Measurements from ENCODE around the gene RACK1. TPM values are rescaled to one million over a fixed set of nuclear protein-coding genes. Genes with fewer than 3 reads are reported as not detected.

RACK1 gene
- total and polyA plus RNA-seq, 2 of the 13 experiments (the other 11 are each of a cell fraction or from before 2014, with no cell fraction given), result 2,514 to 6,141 TPM

DNA sequence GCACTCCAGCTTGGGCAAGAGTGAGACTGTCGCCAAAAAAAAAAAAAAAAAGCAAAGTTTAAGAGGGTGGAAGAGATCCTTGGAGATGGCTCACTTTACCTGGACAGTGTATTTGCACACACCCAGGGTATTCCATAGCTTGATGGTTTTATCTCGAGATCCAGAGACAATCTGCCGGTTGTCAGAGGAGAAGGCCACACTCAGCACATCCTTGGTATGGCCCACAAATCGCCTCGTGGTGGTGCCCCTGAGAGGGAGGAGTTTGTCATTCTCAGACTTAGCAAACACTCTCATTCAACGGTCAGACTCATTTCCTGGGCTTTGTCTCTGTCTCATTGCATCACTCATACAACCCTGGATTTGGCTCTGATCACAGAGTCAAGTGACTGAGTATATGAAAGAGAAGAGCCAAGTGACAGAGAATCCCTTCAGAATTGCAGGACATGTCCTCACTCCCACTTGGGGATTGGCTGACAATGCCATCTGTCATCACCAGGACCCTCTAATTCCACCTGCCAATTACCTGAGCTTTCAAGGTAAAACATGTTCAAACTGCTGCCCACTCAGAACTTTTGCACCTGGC, 2.2 kb downstream of the RACK1 start (continued):
- TF ChIP-seq ZNF75D (CRISPR knock-in tag; IDR thresholded peaks at IDR 0.05; ENCODE audit: borderline replicate concordance) (no peak), RFXANK (CRISPR knock-in tag; IDR thresholded peaks at IDR 0.05) (no peak), ZNF878 (CRISPR knock-in tag; IDR thresholded peaks at IDR 0.05) (no peak), ESRRA (CRISPR knock-in tag; IDR thresholded peaks at IDR 0.05; ENCODE audit: low read depth) (no peak), NFATC3 (CRISPR knock-in tag; IDR thresholded peaks at IDR 0.05) (no peak), RBFOX2 (IDR thresholded peaks at IDR 0.05; ENCODE audit: low read depth, low read length) (peak; percentile 51; the same call in 1 of the 2 replicates), ISL2 (CRISPR knock-in tag; IDR thresholded peaks at IDR 0.05) (no peak), ZNF546 (CRISPR knock-in tag; conservative IDR thresholded peaks at IDR 0.05) (no peak), ZNF598 (CRISPR knock-in tag; IDR thresholded peaks at IDR 0.05; ENCODE audit: borderline replicate concordance) (no peak), ZNF83 (CRISPR knock-in tag; IDR thresholded peaks at IDR 0.05; ENCODE audit: borderline replicate concordance) (no peak), ZNF180 (CRISPR knock-in tag; IDR thresholded peaks at IDR 0.05; ENCODE audit: borderline replicate concordance, low read depth) (no peak), SNRNP70 (IDR thresholded peaks at IDR 0.05; ENCODE audit: low read depth, low read length) (no peak), NR2F2 (IDR thresholded peaks at IDR 0.05; ENCODE audit: borderline replicate concordance, low read depth) (no peak), PTBP1 (IDR thresholded peaks at IDR 0.05; ENCODE audit: low read depth, low read length, poor library complexity, severe bottlenecking) (no peak), ZBTB21 (CRISPR knock-in tag; IDR thresholded peaks at IDR 0.05) (no peak)
- TF ChIP-seq, protein P1, sequence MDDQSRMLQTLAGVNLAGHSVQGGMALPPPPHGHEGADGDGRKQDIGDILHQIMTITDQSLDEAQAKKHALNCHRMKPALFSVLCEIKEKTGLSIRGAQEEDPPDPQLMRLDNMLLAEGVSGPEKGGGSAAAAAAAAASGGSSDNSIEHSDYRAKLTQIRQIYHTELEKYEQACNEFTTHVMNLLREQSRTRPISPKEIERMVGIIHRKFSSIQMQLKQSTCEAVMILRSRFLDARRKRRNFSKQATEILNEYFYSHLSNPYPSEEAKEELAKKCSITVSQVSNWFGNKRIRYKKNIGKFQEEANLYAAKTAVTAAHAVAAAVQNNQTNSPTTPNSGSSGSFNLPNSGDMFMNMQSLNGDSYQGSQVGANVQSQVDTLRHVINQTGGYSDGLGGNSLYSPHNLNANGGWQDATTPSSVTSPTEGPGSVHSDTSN (CRISPR knock-in tag; IDR thresholded peaks at IDR 0.05; ENCODE audit: borderline replicate concordance), result no peak
- TF ChIP-seq, protein P2, sequence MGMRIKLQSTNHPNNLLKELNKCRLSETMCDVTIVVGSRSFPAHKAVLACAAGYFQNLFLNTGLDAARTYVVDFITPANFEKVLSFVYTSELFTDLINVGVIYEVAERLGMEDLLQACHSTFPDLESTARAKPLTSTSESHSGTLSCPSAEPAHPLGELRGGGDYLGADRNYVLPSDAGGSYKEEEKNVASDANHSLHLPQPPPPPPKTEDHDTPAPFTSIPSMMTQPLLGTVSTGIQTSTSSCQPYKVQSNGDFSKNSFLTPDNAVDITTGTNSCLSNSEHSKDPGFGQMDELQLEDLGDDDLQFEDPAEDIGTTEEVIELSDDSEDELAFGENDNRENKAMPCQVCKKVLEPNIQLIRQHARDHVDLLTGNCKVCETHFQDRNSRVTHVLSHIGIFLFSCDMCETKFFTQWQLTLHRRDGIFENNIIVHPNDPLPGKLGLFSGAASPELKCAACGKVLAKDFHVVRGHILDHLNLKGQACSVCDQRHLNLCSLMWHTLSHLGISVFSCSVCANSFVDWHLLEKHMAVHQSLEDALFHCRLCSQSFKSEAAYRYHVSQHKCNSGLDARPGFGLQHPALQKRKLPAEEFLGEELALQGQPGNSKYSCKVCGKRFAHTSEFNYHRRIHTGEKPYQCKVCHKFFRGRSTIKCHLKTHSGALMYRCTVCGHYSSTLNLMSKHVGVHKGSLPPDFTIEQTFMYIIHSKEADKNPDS (CRISPR knock-in tag; IDR thresholded peaks at IDR 0.05), result no peak
- TF ChIP-seq, protein P3, sequence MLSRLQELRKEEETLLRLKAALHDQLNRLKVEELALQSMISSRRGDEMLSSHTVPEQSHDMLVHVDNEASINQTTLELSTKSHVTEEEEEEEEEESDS (CRISPR knock-in tag; IDR thresholded peaks at IDR 0.05; ENCODE audit: borderline replicate concordance), result no peak
- TF ChIP-seq, protein P4, sequence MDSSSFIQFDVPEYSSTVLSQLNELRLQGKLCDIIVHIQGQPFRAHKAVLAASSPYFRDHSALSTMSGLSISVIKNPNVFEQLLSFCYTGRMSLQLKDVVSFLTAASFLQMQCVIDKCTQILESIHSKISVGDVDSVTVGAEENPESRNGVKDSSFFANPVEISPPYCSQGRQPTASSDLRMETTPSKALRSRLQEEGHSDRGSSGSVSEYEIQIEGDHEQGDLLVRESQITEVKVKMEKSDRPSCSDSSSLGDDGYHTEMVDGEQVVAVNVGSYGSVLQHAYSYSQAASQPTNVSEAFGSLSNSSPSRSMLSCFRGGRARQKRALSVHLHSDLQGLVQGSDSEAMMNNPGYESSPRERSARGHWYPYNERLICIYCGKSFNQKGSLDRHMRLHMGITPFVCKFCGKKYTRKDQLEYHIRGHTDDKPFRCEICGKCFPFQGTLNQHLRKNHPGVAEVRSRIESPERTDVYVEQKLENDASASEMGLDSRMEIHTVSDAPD (CRISPR knock-in tag; IDR thresholded peaks at IDR 0.05), result no peak

Measured in HepG2 (cell line).